Measurements from ENCODE around the gene TP73. TPM values are rescaled to one million over a fixed set of nuclear protein-coding genes. Genes with fewer than 3 reads are reported as not detected.
A peak's percentile ranks its signal among the peaks of the same experiment; 100 is the strongest.

TP73 gene
- total RNA-seq, 2 experiments from 2014 or later, result not detected

DNA sequence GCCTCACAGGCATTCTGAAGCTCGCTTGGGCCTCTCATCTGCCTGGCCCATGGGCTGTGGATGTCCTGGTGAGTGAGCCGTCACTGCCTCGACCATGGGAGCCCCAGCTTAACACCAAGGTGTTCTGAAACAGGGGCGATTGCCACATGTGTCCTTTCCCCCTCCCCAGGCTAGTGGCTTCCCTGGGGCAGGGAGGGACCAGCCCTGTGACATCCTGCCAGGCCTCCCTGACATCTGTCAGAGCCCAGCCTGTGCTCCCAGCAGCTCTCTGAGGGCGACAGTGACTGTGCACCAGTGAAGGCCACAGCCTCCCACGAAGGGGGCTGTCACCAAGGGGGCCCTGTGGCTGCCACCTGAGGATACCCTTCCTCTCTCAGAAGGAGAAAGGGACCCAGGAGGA is 64.0 kb downstream of the TP73 start:
- intact Hi-C loops (cut with DNase I, micrococcal nuclease), result no loop called here
- no peaks in the 10 kb centered on the region for H3K36me3 Mint-ChIP-seq (ENCODE audit: low read depth)
- TF ChIP-seq, protein P1, sequence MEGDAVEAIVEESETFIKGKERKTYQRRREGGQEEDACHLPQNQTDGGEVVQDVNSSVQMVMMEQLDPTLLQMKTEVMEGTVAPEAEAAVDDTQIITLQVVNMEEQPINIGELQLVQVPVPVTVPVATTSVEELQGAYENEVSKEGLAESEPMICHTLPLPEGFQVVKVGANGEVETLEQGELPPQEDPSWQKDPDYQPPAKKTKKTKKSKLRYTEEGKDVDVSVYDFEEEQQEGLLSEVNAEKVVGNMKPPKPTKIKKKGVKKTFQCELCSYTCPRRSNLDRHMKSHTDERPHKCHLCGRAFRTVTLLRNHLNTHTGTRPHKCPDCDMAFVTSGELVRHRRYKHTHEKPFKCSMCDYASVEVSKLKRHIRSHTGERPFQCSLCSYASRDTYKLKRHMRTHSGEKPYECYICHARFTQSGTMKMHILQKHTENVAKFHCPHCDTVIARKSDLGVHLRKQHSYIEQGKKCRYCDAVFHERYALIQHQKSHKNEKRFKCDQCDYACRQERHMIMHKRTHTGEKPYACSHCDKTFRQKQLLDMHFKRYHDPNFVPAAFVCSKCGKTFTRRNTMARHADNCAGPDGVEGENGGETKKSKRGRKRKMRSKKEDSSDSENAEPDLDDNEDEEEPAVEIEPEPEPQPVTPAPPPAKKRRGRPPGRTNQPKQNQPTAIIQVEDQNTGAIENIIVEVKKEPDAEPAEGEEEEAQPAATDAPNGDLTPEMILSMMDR (IDR thresholded peaks at IDR 0.05), result no peak
- H3K4me3 Mint-ChIP-seq, result no peak overlapping the region
- POLR2A ChIA-PET, result no interaction called here
- H3K27me3 ChIP-seq (ENCODE audit: control insufficient read depth in 1 of 2, insufficient read depth in 2 of 2, low read length in 2 of 2), result peaks cover 0 to 5% of the 10 kb centered on the region in 2 experiments
- no peaks in the 10 kb centered on the region for H3K36me3 ChIP-seq (ENCODE audit: insufficient read depth, low read length)
- ATAC-seq (ENCODE audit: poor library complexity) (no peak), DNase-seq (no peak)
- peaks cover 3% of the 10 kb centered on the region for H3K4me1 Mint-ChIP-seq (ENCODE audit: low read depth)
- no peak overlapping the region for H3K27ac Mint-ChIP-seq
- CTCF ChIA-PET, result no interaction called here
- H3K4me1 ChIP-seq (ENCODE audit: insufficient read depth, low read length), result peaks cover 28% of the 10 kb centered on the region
- H3K9me3 Mint-ChIP-seq, result no peaks in the 10 kb centered on the region
- H3K9me3 ChIP-seq (ENCODE audit: control insufficient read depth in 1 of 2, insufficient read depth in 1 of 2, low read length in 2 of 2), result no peaks in the 10 kb centered on the region
- H3K27me3 Mint-ChIP-seq, result peaks cover 4% of the 10 kb centered on the region
- no peak overlapping the region for H3K27ac ChIP-seq (ENCODE audit: low read depth in 1 of 2, low read length in 2 of 2)
- no peak overlapping the region for H3K4me3 ChIP-seq (ENCODE audit: low read length)

DNA sequence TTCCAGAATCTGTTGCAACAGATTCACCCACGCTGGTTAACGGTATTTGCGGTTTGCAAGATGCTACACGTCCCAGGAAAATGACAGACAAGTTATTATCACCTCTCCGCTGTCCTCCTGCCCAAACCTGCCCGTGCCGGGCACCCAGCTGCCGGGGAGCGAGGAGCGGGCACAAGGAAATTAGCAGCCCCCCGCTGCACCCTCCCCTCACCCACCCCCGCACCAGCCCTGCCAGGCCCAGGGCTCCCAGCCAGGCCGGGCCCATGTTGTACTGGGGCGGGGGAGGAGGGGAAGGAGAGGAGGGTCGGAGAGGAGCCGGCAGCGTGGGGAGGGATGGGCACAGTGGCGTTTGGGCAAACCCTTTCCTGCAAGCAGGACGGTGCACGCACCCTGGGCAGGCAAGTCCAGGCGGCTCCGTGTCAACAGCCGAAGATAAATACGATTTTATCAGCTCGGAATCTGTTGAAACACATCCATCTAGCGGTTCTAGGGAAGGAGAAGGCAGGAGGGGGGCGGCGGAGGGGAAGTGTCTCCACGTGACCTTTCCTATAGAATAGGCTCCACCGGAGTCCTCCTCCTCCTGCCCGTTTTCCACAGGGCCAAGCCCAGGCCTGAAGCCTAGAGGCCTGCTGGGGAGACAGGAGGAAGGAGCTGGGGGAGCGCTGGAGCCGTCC is 64.9 kb downstream of the TP73 start:
- peaks cover 28% of the 10 kb centered on the region for H3K4me1 ChIP-seq (ENCODE audit: insufficient read depth, low read length)
- H3K4me1 Mint-ChIP-seq (ENCODE audit: low read depth), result peaks cover 3% of the 10 kb centered on the region
- H3K27me3 ChIP-seq (ENCODE audit: control insufficient read depth in 1 of 2, insufficient read depth in 2 of 2, low read length in 2 of 2), result peaks cover 0 to 4% of the 10 kb centered on the region in 2 experiments
- H3K36me3 Mint-ChIP-seq (ENCODE audit: low read depth), result no peaks in the 10 kb centered on the region
- POLR2A ChIA-PET, result no interaction called here
- no peaks in the 10 kb centered on the region for H3K9me3 ChIP-seq (ENCODE audit: control insufficient read depth in 1 of 2, insufficient read depth in 1 of 2, low read length in 2 of 2)
- H3K4me3 Mint-ChIP-seq, result no peak overlapping the region
- intact Hi-C loops (cut with DNase I, micrococcal nuclease), result no loop called here
- no peak overlapping the region for H3K4me3 ChIP-seq (ENCODE audit: low read length)
- H3K27ac Mint-ChIP-seq, result no peak overlapping the region
- no peaks in the 10 kb centered on the region for H3K9me3 Mint-ChIP-seq
- no peaks in the 10 kb centered on the region for H3K36me3 ChIP-seq (ENCODE audit: insufficient read depth, low read length)
- ATAC-seq (ENCODE audit: poor library complexity), result no peak
- no peak for DNase-seq
- H3K27me3 Mint-ChIP-seq, result no peaks in the 10 kb centered on the region
- CTCF ChIA-PET, result no interaction called here
- TF ChIP-seq, protein P1 (IDR thresholded peaks at IDR 0.05), result no peak
- H3K27ac ChIP-seq (ENCODE audit: low read depth in 1 of 2, low read length in 2 of 2), result no peak overlapping the region

DNA sequence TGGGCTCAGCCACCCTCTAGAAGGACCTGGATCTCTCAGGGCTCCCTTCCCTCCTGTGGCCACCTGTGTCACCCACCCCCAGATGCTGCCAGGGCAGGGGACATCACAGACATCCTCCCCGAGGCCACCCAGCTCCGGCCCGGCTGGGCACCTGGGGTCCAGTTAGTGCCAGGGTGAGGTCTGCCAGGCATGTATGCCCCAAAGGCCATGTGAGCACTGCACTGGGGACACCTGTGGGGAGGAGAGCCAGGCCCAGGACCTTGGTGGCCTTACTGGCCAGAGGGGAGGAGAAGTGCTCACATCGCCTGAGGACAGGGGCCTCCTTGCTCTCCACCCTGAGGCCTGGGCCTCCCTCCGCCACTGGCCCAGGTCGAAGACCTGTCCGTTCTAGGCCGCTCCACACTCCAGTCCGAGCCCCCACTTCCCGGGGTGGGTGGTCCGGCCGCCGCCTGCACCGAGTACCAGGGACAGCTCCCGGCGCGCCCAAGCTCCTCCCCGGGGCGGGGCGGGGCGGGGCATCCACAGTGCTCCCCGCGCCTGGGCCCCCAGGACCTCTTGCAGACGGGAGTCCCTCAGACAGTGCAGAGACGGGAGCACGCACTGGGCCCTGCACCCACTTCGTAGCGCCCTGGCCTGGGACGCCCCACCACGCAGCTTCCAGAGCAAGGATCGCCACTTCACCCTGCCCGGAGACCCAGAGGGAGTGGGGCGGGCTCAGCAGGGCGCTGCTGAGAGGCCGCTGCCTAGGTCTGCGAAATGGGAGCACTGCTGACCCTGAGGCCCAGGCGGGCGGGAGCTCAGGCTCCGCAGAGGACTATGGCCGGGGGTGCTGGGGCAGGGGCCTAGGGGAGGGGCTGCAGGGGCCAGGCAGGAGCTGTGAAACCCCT is 65.6 kb downstream of the TP73 start:
- Mint-ChIP-seq H3K36me3 (ENCODE audit: low read depth) (no peaks in the 10 kb centered on the region), H3K4me3 (no peak overlapping the region), H3K9me3 (no peaks in the 10 kb centered on the region), H3K4me1 (ENCODE audit: low read depth) (peaks cover 3% of the 10 kb centered on the region), H3K27ac (no peak overlapping the region), H3K27me3 (no peaks in the 10 kb centered on the region)
- Histone ChIP-seq H3K27me3 (ENCODE audit: control insufficient read depth in 1 of 2, insufficient read depth in 2 of 2, low read length in 2 of 2) (no peaks in the 10 kb centered on the region), H3K27ac (ENCODE audit: low read depth in 1 of 2, low read length in 2 of 2) (no peak overlapping the region), H3K9me3 (ENCODE audit: control insufficient read depth in 1 of 2, insufficient read depth in 1 of 2, low read length in 2 of 2) (no peaks in the 10 kb centered on the region), H3K4me3 (ENCODE audit: low read length) (no peak overlapping the region), H3K4me1 (ENCODE audit: insufficient read depth, low read length) (peaks cover 28% of the 10 kb centered on the region), H3K36me3 (ENCODE audit: insufficient read depth, low read length) (no peaks in the 10 kb centered on the region)
- intact Hi-C loops (cut with DNase I, micrococcal nuclease), result no loop called here
- POLR2A ChIA-PET, result no interaction called here
- CTCF ChIA-PET, result no interaction called here
- DNase-seq, result peak in 2 of 14 experiments; percentile 8 to 11
- ATAC-seq (ENCODE audit: poor library complexity), result no peak
- TF ChIP-seq, protein P1 (IDR thresholded peaks at IDR 0.05), result no peak
